NCI-H2227 (cell line): ENCODE data around the gene FAM120B.
"Not testable (repeated sequence)": the region's sequence is repeated elsewhere in the genome, so short reads cannot be mapped to it uniquely, and the experiment has no call there.

Experiments used
- DNase-seq: peaks from one replicate; lab custom pipeline; 2025; ENCODE audit not compliant: unreplicated experiment; lab: John Stamatoyannopoulos, UW

Gene FAM120B

GRCh38 chr6:170296423-170296745, 10.2 kb upstream of the FAM120B start:
- peak; percentile 15 for DNase-seq

GRCh38 chr6:170296746-170297575, 9.6 kb upstream of the FAM120B start:
- DNase-seq: peak; percentile 35

- no peak for DNase-seq
Measured at GRCh38 chr6:170297576-170298330, 8.8 kb upstream of the FAM120B start.

- no peak for DNase-seq
Measured at GRCh38 chr6:170298688-170299087, 7.9 kb upstream of the FAM120B start.

GRCh38 chr6:170301184-170301583, 5.4 kb upstream of the FAM120B start:
- DNase-seq: no peak

- peak; percentile 44 for DNase-seq
Measured at GRCh38 chr6:170305805-170306323, 694 bp upstream of the FAM120B start.

GRCh38 chr6:170307080-170307545, 555 bp downstream of the FAM120B start:
- no peak for DNase-seq

- no peak for DNase-seq
Measured at GRCh38 chr6:170308761-170309160, 2.2 kb downstream of the FAM120B start.

- DNase-seq: no peak
Measured at GRCh38 chr6:170311696-170312095, 5.1 kb downstream of the FAM120B start.

GRCh38 chr6:170312876-170313275, 6.3 kb downstream of the FAM120B start:
- no peak for DNase-seq

- no peak for DNase-seq
Measured at GRCh38 chr6:170313716-170314295, 7.2 kb downstream of the FAM120B start.

GRCh38 chr6:170314983-170315382, 8.4 kb downstream of the FAM120B start:
- DNase-seq: no peak

GRCh38 chr6:170316071-170316470, 9.5 kb downstream of the FAM120B start:
- no peak for DNase-seq

- no peak for DNase-seq
Measured at GRCh38 chr6:170317076-170317475, 10.5 kb downstream of the FAM120B start.

- no peak for DNase-seq
Measured at GRCh38 chr6:170317718-170318117, 11.2 kb downstream of the FAM120B start.

GRCh38 chr6:170329321-170329720, 22.8 kb downstream of the FAM120B start:
- no peak for DNase-seq

- DNase-seq: not testable (repeated sequence)
Measured at GRCh38 chr6:170335199-170335598, 28.6 kb downstream of the FAM120B start.

- DNase-seq: no peak
Measured at GRCh38 chr6:170344631-170345576, 38.3 kb downstream of the FAM120B start.

- no peak for DNase-seq
Measured at GRCh38 chr6:170345662-170346061, 39.1 kb downstream of the FAM120B start.

GRCh38 chr6:170346649-170347048, 40.1 kb downstream of the FAM120B start:
- DNase-seq: no peak

- DNase-seq: no peak
Measured at GRCh38 chr6:170347091-170347490, 40.5 kb downstream of the FAM120B start.
